Measurements from ENCODE around the gene PTP4A2.
"Not testable (repeated sequence)": the region's sequence is repeated elsewhere in the genome, so short reads cannot be mapped to it uniquely, and the experiment has no call there.

The PTP4A2 gene

GRCh38 chr1:31923901-31924535 lies 14.2 kb downstream of the PTP4A2 start:
- FAIRE-seq, result no peak

- no peak for FAIRE-seq
These were observed 17.2 kb downstream of the PTP4A2 start for GRCh38 chr1:31920956-31921355.

GRCh38 chr1:31919591-31919990 lies 18.6 kb downstream of the PTP4A2 start:
- FAIRE-seq, result no peak

- FAIRE-seq, result no peak
These were observed 22.7 kb downstream of the PTP4A2 start for GRCh38 chr1:31915438-31915837.

GRCh38 chr1:31913968-31914367 lies 24.2 kb downstream of the PTP4A2 start:
- no peak for FAIRE-seq

GRCh38 chr1:31912839-31913239 lies 25.3 kb downstream of the PTP4A2 start:
- FAIRE-seq, result no peak

- FAIRE-seq, result no peak
These were observed 26.0 kb downstream of the PTP4A2 start for GRCh38 chr1:31911994-31912780.

- no peak for FAIRE-seq
These were observed 27.2 kb downstream of the PTP4A2 start for GRCh38 chr1:31910933-31911332.

GRCh38 chr1:31909691-31910090 lies 28.5 kb downstream of the PTP4A2 start:
- FAIRE-seq, result no peak

- FAIRE-seq, result no peak
These were observed 31.6 kb downstream of the PTP4A2 start for GRCh38 chr1:31906557-31906956.

- FAIRE-seq, result no peak
These were observed 32.5 kb downstream of the PTP4A2 start for GRCh38 chr1:31905681-31906080.

GRCh38 chr1:31905093-31905509 lies 33.1 kb downstream of the PTP4A2 start:
- no peak for FAIRE-seq

GRCh38 chr1:31904339-31905092 lies 33.7 kb downstream of the PTP4A2 start:
- FAIRE-seq, result no peak

- no peak for FAIRE-seq
These were observed 35.7 kb downstream of the PTP4A2 start for GRCh38 chr1:31902510-31902860.

GRCh38 chr1:31901838-31902509 lies 36.2 kb downstream of the PTP4A2 start:
- no peak for FAIRE-seq

GRCh38 chr1:31900790-31901189 lies 37.4 kb downstream of the PTP4A2 start:
- FAIRE-seq, result no peak

- no peak for FAIRE-seq
These were observed 40.6 kb downstream of the PTP4A2 start for GRCh38 chr1:31897526-31898100.

GRCh38 chr1:31895474-31896198 lies 42.5 kb downstream of the PTP4A2 start:
- FAIRE-seq, result not testable (repeated sequence)

- FAIRE-seq, result no peak
These were observed 46.9 kb downstream of the PTP4A2 start for GRCh38 chr1:31891280-31891679.

- no peak for FAIRE-seq
These were observed 49.9 kb downstream of the PTP4A2 start for GRCh38 chr1:31888291-31888690.

GRCh38 chr1:31886866-31887265 lies 51.3 kb downstream of the PTP4A2 start:
- FAIRE-seq, result no peak

GRCh38 chr1:31885851-31886250 lies 52.3 kb downstream of the PTP4A2 start:
- FAIRE-seq, result no peak

Measured in endometrium (tissue), 2 donors.